Measurements from ENCODE around the gene PNP. TPM values are rescaled to one million over a fixed set of nuclear protein-coding genes. Genes with fewer than 3 reads are reported as not detected.

PNP gene
- total and polyA plus RNA-seq, 10 of the 15 experiments (the other 5 are each of a cell fraction or from before 2014, with no cell fraction given) = 103 to 215 (median 138) TPM

DNA sequence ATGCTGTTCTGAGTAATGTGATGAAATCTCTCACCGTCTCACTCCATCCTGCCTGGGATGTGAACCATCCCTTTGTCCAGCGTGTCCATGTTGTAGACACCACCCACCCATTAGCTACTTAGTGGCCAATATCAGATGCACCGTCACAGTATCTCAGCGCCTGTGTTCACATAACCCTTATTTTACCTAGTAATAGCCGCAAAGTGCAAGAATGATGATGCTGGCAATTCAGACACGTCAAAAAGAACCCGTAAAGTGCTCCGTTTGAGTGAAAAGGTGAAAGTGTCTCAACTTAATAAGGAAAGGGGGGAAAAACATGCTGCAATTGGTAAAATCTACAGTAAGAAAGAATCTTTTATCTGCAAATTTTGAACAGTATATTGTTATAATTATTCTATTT is 39.2 kb downstream of the PNP start (continued):
- TF ChIP-seq, protein P1, sequence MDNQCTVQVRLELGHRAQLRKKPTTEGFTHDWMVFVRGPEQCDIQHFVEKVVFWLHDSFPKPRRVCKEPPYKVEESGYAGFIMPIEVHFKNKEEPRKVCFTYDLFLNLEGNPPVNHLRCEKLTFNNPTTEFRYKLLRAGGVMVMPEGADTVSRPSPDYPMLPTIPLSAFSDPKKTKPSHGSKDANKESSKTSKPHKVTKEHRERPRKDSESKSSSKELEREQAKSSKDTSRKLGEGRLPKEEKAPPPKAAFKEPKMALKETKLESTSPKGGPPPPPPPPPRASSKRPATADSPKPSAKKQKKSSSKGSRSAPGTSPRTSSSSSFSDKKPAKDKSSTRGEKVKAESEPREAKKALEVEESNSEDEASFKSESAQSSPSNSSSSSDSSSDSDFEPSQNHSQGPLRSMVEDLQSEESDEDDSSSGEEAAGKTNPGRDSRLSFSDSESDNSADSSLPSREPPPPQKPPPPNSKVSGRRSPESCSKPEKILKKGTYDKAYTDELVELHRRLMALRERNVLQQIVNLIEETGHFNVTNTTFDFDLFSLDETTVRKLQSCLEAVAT (IDR thresholded peaks at IDR 0.05) = no peak
- TF ChIP-seq POLR2AphosphoS5 (IDR thresholded peaks at IDR 0.05; ENCODE audit: low read length) = no peak
- TF ChIP-seq CREB1 (IDR thresholded peaks at IDR 0.05; ENCODE audit: low read depth) = peak; percentile 55; the same call in 1 of the 2 replicates
- no peak for TF ChIP-seq MTA3 (IDR thresholded peaks at IDR 0.05; ENCODE audit: borderline replicate concordance, low read length)
- no peak for TF ChIP-seq POU2F2 (IDR thresholded peaks at IDR 0.05; ENCODE audit: borderline replicate concordance, low read depth, low read length)
- TF ChIP-seq CREM (IDR thresholded peaks at IDR 0.05; ENCODE audit: low read depth) = peak; percentile 69
- TF ChIP-seq RELA (IDR thresholded peaks at IDR 0.05; ENCODE audit: borderline replicate concordance, partially characterized antibody) = no peak
- TF ChIP-seq TCF3 (IDR thresholded peaks at IDR 0.05; ENCODE audit: borderline replicate concordance, insufficient read depth, low read depth, low read length) = no peak
- TF ChIP-seq, protein P2, sequence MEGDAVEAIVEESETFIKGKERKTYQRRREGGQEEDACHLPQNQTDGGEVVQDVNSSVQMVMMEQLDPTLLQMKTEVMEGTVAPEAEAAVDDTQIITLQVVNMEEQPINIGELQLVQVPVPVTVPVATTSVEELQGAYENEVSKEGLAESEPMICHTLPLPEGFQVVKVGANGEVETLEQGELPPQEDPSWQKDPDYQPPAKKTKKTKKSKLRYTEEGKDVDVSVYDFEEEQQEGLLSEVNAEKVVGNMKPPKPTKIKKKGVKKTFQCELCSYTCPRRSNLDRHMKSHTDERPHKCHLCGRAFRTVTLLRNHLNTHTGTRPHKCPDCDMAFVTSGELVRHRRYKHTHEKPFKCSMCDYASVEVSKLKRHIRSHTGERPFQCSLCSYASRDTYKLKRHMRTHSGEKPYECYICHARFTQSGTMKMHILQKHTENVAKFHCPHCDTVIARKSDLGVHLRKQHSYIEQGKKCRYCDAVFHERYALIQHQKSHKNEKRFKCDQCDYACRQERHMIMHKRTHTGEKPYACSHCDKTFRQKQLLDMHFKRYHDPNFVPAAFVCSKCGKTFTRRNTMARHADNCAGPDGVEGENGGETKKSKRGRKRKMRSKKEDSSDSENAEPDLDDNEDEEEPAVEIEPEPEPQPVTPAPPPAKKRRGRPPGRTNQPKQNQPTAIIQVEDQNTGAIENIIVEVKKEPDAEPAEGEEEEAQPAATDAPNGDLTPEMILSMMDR (IDR thresholded peaks at IDR 0.05 in 2 of 3, conservative IDR thresholded peaks at IDR 0.05 in 1 of 3; ENCODE audit: control insufficient read depth in 2 of 3, extremely low read depth in 1 of 3, insufficient read depth in 1 of 3, low read depth in 3 of 3, low read length in 3 of 3) = no peak
- TF ChIP-seq, protein P3, sequence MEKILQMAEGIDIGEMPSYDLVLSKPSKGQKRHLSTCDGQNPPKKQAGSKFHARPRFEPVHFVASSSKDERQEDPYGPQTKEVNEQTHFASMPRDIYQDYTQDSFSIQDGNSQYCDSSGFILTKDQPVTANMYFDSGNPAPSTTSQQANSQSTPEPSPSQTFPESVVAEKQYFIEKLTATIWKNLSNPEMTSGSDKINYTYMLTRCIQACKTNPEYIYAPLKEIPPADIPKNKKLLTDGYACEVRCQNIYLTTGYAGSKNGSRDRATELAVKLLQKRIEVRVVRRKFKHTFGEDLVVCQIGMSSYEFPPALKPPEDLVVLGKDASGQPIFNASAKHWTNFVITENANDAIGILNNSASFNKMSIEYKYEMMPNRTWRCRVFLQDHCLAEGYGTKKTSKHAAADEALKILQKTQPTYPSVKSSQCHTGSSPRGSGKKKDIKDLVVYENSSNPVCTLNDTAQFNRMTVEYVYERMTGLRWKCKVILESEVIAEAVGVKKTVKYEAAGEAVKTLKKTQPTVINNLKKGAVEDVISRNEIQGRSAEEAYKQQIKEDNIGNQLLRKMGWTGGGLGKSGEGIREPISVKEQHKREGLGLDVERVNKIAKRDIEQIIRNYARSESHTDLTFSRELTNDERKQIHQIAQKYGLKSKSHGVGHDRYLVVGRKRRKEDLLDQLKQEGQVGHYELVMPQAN (conservative IDR thresholded peaks at IDR 0.05) = no peak
- TF ChIP-seq EED (IDR thresholded peaks at IDR 0.05; ENCODE audit: low read depth) = 0 out of 2 replicates have a peak, but pooled peaks have one; percentile 20
- TF ChIP-seq, protein P4, sequence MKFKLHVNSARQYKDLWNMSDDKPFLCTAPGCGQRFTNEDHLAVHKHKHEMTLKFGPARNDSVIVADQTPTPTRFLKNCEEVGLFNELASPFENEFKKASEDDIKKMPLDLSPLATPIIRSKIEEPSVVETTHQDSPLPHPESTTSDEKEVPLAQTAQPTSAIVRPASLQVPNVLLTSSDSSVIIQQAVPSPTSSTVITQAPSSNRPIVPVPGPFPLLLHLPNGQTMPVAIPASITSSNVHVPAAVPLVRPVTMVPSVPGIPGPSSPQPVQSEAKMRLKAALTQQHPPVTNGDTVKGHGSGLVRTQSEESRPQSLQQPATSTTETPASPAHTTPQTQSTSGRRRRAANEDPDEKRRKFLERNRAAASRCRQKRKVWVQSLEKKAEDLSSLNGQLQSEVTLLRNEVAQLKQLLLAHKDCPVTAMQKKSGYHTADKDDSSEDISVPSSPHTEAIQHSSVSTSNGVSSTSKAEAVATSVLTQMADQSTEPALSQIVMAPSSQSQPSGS (IDR thresholded peaks at IDR 0.05; ENCODE audit: low read length) = no peak
- TF ChIP-seq BACH1 (IDR thresholded peaks at IDR 0.05; ENCODE audit: borderline replicate concordance) = no peak
- no peak for TF ChIP-seq EZH2 (IDR thresholded peaks at IDR 0.05; ENCODE audit: borderline replicate concordance, control insufficient read depth, low read depth, low read length)
